ENCODE results near the gene SIGLEC14.
"Not testable (repeated sequence)": the region's sequence is repeated elsewhere in the genome, so short reads cannot be mapped to it uniquely, and the experiment has no call there.

DNA sequence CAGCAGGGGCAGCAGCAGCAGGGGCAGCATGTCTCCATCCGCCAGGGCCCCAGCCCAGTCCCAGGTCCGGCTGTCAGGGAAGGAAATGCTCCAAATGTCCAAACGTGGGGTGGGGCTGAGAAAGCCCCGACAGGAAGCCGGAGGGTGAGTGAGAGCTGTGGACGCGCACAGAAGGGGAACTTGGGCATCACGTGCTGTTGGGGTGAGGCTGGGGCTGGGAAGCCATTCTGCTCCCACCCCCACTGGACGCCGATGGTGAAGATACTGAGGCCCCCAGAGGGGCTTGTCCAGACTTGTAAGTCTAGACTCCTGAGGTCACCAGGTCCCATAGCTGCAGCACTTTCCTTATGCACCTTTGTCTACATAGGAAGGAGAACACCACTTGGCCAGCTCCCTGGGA, at the start of gene SIGLEC14:
- TF ChIP-seq, protein P1, sequence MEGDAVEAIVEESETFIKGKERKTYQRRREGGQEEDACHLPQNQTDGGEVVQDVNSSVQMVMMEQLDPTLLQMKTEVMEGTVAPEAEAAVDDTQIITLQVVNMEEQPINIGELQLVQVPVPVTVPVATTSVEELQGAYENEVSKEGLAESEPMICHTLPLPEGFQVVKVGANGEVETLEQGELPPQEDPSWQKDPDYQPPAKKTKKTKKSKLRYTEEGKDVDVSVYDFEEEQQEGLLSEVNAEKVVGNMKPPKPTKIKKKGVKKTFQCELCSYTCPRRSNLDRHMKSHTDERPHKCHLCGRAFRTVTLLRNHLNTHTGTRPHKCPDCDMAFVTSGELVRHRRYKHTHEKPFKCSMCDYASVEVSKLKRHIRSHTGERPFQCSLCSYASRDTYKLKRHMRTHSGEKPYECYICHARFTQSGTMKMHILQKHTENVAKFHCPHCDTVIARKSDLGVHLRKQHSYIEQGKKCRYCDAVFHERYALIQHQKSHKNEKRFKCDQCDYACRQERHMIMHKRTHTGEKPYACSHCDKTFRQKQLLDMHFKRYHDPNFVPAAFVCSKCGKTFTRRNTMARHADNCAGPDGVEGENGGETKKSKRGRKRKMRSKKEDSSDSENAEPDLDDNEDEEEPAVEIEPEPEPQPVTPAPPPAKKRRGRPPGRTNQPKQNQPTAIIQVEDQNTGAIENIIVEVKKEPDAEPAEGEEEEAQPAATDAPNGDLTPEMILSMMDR (conservative IDR thresholded peaks at IDR 0.05; ENCODE audit: low read depth, low read length) = not testable (repeated sequence)
- TF ChIP-seq EZH2 (IDR thresholded peaks at IDR 0.05; ENCODE audit: borderline replicate concordance, low read depth, low read length, poor library complexity, severe bottlenecking) = not testable (repeated sequence)
